Esophagus squamous epithelium (tissue), 4 donors: ENCODE data around the gene MORN3.

Experiments used
- CTCF ChIP-seq, 6 experiments: fragments of 450-650 bp in 4 of 6; fragments of 200-600 bp in 2 of 6; sonication (generic) in 2 of 6; IDR thresholded peaks; one replicate each; pipeline ENCODE4 v1.5.1; 2016 to 2019; ENCODE audit warnings: antibody characterized with exemption in 6 of 6, mild to moderate bottlenecking in 4 of 6, moderate library complexity in 4 of 6
- POLR2A ChIP-seq, 4 donors: fragments of 450-650 bp; IDR thresholded peaks; one replicate each; pipeline ENCODE4 v1.6.1; 2017; ENCODE audit warnings: antibody characterized with exemption in 4 of 4, mild to moderate bottlenecking in 4 of 4, moderate library complexity in 3 of 4

DNA sequence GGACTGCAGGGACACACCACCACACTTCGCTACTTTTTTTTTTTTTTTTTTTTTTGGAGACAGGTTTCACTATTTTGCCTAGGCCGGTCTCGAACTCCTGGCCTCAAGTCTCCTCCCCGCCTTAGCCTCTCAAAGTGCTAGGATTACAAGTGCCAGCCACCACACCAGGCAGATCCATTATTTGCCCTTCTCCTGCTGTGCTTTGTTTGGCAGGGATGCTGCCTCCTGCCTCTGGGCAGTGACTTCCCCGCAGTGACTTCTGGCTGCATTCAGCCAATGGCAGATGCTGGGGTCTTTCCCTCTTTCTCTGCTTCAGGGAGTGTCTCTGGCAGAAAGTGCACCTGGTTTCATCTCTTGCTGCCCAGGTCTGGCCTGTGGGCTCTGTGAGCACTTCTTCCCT, 6.7 kb upstream of the MORN3 start:
- no peak for TF ChIP-seq CTCF (IDR thresholded peaks at IDR 0.05)
- no peak for TF ChIP-seq POLR2A (IDR thresholded peaks at IDR 0.05)
